ENCODE measurements around the gene TMEM125. TPM values are rescaled to one million over a fixed set of nuclear protein-coding genes. Genes with fewer than 3 reads are reported as not detected.

The TMEM125 gene
- total and polyA plus RNA-seq, 2 experiments from 2014 or later, result not detected

- in situ Hi-C loops (cut with MboI), result no loop called here
- WGBS, 2 experiments (ENCODE audit: low coverage in 1 of 2, low lambda C conversion rate in 2 of 2, missing lambda C conversion rate in 2 of 2), result 90 to 94% methylated on average over 42 to 46 of the region's 46 CpGs
- H3K27ac ChIP-seq, result no peak overlapping the region
- no peaks in the 10 kb centered on the region for H4K20me1 ChIP-seq (ENCODE audit: insufficient read depth)
- H3F3A ChIP-seq (ENCODE audit: insufficient read depth), result no peaks in the 10 kb centered on the region
- no peaks in the 10 kb centered on the region; the same call in 1 of the 2 replicates for H3K27me3 ChIP-seq (replicated peaks; ENCODE audit: insufficient read depth)
- no peaks in the 10 kb centered on the region for H3K4me1 ChIP-seq (ENCODE audit: insufficient read depth)
- H3K36me3 ChIP-seq (ENCODE audit: low read depth), result no peaks in the 10 kb centered on the region
- H3K9me2 ChIP-seq (ENCODE audit: insufficient read depth), result no peaks in the 10 kb centered on the region
- DNase-seq, result no peak
- TF ChIP-seq EZH2phosphoT487 (IDR thresholded peaks at IDR 0.05; ENCODE audit: insufficient read depth, low read depth), result no peak
- TF ChIP-seq EZH2 (IDR thresholded peaks at IDR 0.05; ENCODE audit: insufficient read depth, poor library complexity, severe bottlenecking), result no peak
- H3K9me3 ChIP-seq (ENCODE audit: low read depth), result no peaks in the 10 kb centered on the region
- H3K4me2 ChIP-seq (ENCODE audit: unreplicated experiment), result no peak overlapping the region
- no peak overlapping the region for H2AFZ ChIP-seq
- H3K9ac ChIP-seq, result no peak overlapping the region
- H3K79me2 ChIP-seq (ENCODE audit: insufficient read depth), result no peaks in the 10 kb centered on the region
- H3K4me3 ChIP-seq, result no peak overlapping the region
Observed at GRCh38 chr1:43272576-43273571, 3.1 kb downstream of the TMEM125 start.

- H2AFZ ChIP-seq, result peak overlapping the region; percentile 83; the same call in 1 of the 2 replicates
- H3K9me3 ChIP-seq (ENCODE audit: low read depth), result no peaks in the 10 kb centered on the region
- H3K36me3 ChIP-seq (ENCODE audit: low read depth), result no peaks in the 10 kb centered on the region
- H3K27me3 ChIP-seq (replicated peaks; ENCODE audit: insufficient read depth), result no peaks in the 10 kb centered on the region; the same call in 1 of the 2 replicates
- H3K9ac ChIP-seq, result no peak overlapping the region
- no peak overlapping the region for H3K4me2 ChIP-seq (ENCODE audit: unreplicated experiment)
- no peaks in the 10 kb centered on the region for H3K79me2 ChIP-seq (ENCODE audit: insufficient read depth)
- 91 to 96% methylated on average over 5 to 7 of the region's 7 CpGs for WGBS, 2 experiments (ENCODE audit: low coverage in 1 of 2, low lambda C conversion rate in 2 of 2, missing lambda C conversion rate in 2 of 2)
- in situ Hi-C loops (cut with MboI), result no loop called here
- no peak for TF ChIP-seq EZH2 (IDR thresholded peaks at IDR 0.05; ENCODE audit: insufficient read depth, poor library complexity, severe bottlenecking)
- no peak for TF ChIP-seq EZH2phosphoT487 (IDR thresholded peaks at IDR 0.05; ENCODE audit: insufficient read depth, low read depth)
- no peak overlapping the region for H3K4me3 ChIP-seq
- DNase-seq, result no peak
- H3K27ac ChIP-seq, result no peak overlapping the region
- H3K9me2 ChIP-seq (ENCODE audit: insufficient read depth), result no peaks in the 10 kb centered on the region
- H3F3A ChIP-seq (ENCODE audit: insufficient read depth), result no peaks in the 10 kb centered on the region
- H3K4me1 ChIP-seq (ENCODE audit: insufficient read depth), result no peaks in the 10 kb centered on the region
- no peaks in the 10 kb centered on the region for H4K20me1 ChIP-seq (ENCODE audit: insufficient read depth)
Observed at GRCh38 chr1:43273708-43274107, 3.9 kb downstream of the TMEM125 start.

GRCh38 chr1:43274125-43274803 lies 4.5 kb downstream of the TMEM125 start:
- H3K79me2 ChIP-seq (ENCODE audit: insufficient read depth), result no peaks in the 10 kb centered on the region
- no peaks in the 10 kb centered on the region for H3K4me1 ChIP-seq (ENCODE audit: insufficient read depth)
- no peak overlapping the region for H3K9ac ChIP-seq
- in situ Hi-C loops (cut with MboI), result no loop called here
- H3K9me2 ChIP-seq (ENCODE audit: insufficient read depth), result no peaks in the 10 kb centered on the region
- H2AFZ ChIP-seq, result peak overlapping the region; percentile 83
- 51 to 53% methylated on average over 11 of the region's 11 CpGs for WGBS, 2 experiments (ENCODE audit: low coverage in 1 of 2, low lambda C conversion rate in 2 of 2, missing lambda C conversion rate in 2 of 2)
- no peak overlapping the region for H3K27ac ChIP-seq
- H3K4me3 ChIP-seq, result no peak overlapping the region
- no peak overlapping the region for H3K4me2 ChIP-seq (ENCODE audit: unreplicated experiment)
- TF ChIP-seq EZH2 (IDR thresholded peaks at IDR 0.05; ENCODE audit: insufficient read depth, poor library complexity, severe bottlenecking) (no peak), EZH2phosphoT487 (IDR thresholded peaks at IDR 0.05; ENCODE audit: insufficient read depth, low read depth) (no peak)
- DNase-seq, result peak; percentile 54
- no peaks in the 10 kb centered on the region; the same call in 1 of the 2 replicates for H3K27me3 ChIP-seq (replicated peaks; ENCODE audit: insufficient read depth)
- H3F3A ChIP-seq (ENCODE audit: insufficient read depth), result no peaks in the 10 kb centered on the region
- no peaks in the 10 kb centered on the region for H3K9me3 ChIP-seq (ENCODE audit: low read depth)
- H4K20me1 ChIP-seq (ENCODE audit: insufficient read depth), result no peaks in the 10 kb centered on the region
- H3K36me3 ChIP-seq (ENCODE audit: low read depth), result no peaks in the 10 kb centered on the region

- Histone ChIP-seq H3K79me2 (ENCODE audit: insufficient read depth) (no peaks in the 10 kb centered on the region), H3K4me1 (ENCODE audit: insufficient read depth) (no peaks in the 10 kb centered on the region), H3K9ac (no peak overlapping the region), H3K9me2 (ENCODE audit: insufficient read depth) (no peaks in the 10 kb centered on the region), H4K20me1 (ENCODE audit: insufficient read depth) (no peaks in the 10 kb centered on the region), H3K9me3 (ENCODE audit: low read depth) (no peaks in the 10 kb centered on the region), H3K4me2 (ENCODE audit: unreplicated experiment) (no peak overlapping the region), H3K27ac (no peak overlapping the region), H3K36me3 (ENCODE audit: low read depth) (no peaks in the 10 kb centered on the region), H3K4me3 (no peak overlapping the region), H3K27me3 (replicated peaks; ENCODE audit: insufficient read depth) (no peaks in the 10 kb centered on the region), H3F3A (ENCODE audit: insufficient read depth) (no peaks in the 10 kb centered on the region), H2AFZ (peak overlapping the region; percentile 83)
- WGBS, 2 experiments (ENCODE audit: low coverage in 1 of 2, low lambda C conversion rate in 2 of 2, missing lambda C conversion rate in 2 of 2), result 74 to 75% methylated on average over 8 of the region's 8 CpGs
- no peak for TF ChIP-seq EZH2 (IDR thresholded peaks at IDR 0.05; ENCODE audit: insufficient read depth, poor library complexity, severe bottlenecking)
- no peak for TF ChIP-seq EZH2phosphoT487 (IDR thresholded peaks at IDR 0.05; ENCODE audit: insufficient read depth, low read depth)
- DNase-seq, result no peak
- in situ Hi-C loops (cut with MboI), result no loop called here
Observed at GRCh38 chr1:43274804-43275180, 5.0 kb downstream of the TMEM125 start.

All from GM23248 (cell line).